Thyroid gland (tissue), 4 donors: ENCODE results near the gene GYS1. TPM values are rescaled to one million over a fixed set of nuclear protein-coding genes. Genes with fewer than 3 reads are reported as not detected.
A peak's percentile ranks its signal among the peaks of the same experiment; 100 is the strongest.

Experiments used
- DNase-seq, 2 donors: peaks; one replicate each; pipeline ENCODE4 v3.0.0-alpha.2; 2019
- H3K27ac ChIP-seq, 3 donors: fragments of 200-600 bp; sonication (generic); 1 replicate in 2 of 3; 2 replicates in 1 of 3; pipeline ENCODE4 v1.5.1; 2016 to 2019; ENCODE audit warnings: mild to moderate bottlenecking in 1 of 3, moderate library complexity in 1 of 3
- H3K27me3 ChIP-seq: fragments of 200-600 bp; sonication (generic); one replicate; pipeline ENCODE4 v1.5.1; 2019
- H3K36me3 ChIP-seq, 2 donors: fragments of 200-600 bp; sonication (generic); one replicate each; pipeline ENCODE4 v1.5.1; 2016 to 2019
- H3K4me1 ChIP-seq, 2 donors: fragments of 200-600 bp; sonication (generic); one replicate each; pipeline ENCODE4 v1.5.1; 2017 to 2019
- H3K4me3 ChIP-seq, 3 donors: fragments of 200-600 bp; sonication (generic); replicated peaks in 1 of 3; 1 replicate in 2 of 3; 2 replicates in 1 of 3; pipeline ENCODE4 v1.5.1; 2016; ENCODE audit warnings: mild to moderate bottlenecking in 1 of 3
- H3K9me3 ChIP-seq: fragments of 200-600 bp; sonication (generic); one replicate; pipeline ENCODE4 v1.5.1; 2017
- POLR2A ChIP-seq, 2 donors: fragments of 450-650 bp; IDR thresholded peaks; one replicate each; pipeline ENCODE4 v1.6.1; 2017; ENCODE audit warnings: antibody characterized with exemption in 2 of 2, mild to moderate bottlenecking in 2 of 2, moderate library complexity in 1 of 2
- WGBS, 2 donors: methylation state at CpG; one replicate each; pipeline ENCODE4 v1.1.5; 2017; 5-methylcytosine and 5-hydroxymethylcytosine counted together
- intact Hi-C: fragments of 100-400 bp; cut with DNase I; formaldehyde crosslinking; loops from one replicate; pipeline ENCODE4 v1.15.1; 2023
- total RNA-seq, 4 donors: library from RNA; depleted of rRNA; stranded (reverse); fragments of >200 nt; gene quantifications; one replicate each; pipeline ENCODE4 v1.2.3, GENCODE V29; 2016
- TF ChIP-seq, protein P1 (sequence below), 6 experiments: fragments of 200-600 bp in 3 of 6; fragments of 450-650 bp in 3 of 6; sonication (generic) in 3 of 6; IDR thresholded peaks; one replicate each; pipeline ENCODE4 v1.5.1; 2016 to 2019; ENCODE audit warnings: antibody characterized with exemption in 6 of 6, mild to moderate bottlenecking in 2 of 6, inconsistent platforms in 1 of 6, moderate library complexity in 1 of 6

The GYS1 gene
- total RNA-seq, 4 donors from 2014 or later: 17.9 to 33.2 (median 23.9) TPM

DNA sequence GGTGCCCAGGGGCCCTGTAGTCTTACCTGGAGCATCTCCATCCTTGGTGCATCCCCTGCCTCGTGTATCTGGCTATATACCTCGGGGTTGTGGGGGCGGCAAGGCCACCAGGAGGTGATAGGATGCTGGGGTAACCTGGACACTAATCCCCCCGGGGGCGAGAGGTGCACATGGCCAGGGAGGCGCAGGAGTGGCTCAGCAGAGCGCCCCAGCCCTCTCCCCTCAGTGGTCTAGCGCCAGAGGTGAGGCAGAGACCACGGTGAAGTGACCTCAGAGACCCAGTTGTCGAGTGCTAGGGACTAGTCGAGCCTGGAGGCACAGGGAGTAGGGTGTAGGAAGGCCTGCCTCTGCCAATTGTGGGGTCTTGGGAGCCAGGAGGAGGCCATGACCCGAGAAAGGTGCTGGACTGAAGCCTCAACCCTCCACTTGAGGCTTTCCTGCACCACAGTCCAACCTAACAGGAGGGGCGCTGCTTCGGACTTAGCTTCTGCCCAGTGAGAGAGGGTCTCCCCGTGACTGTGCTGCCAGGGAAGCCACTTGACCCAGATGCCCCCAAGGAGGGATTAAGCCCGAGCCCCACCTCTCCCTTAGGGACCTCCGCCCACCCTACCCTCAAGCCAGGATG is 24.0 kb upstream of the GYS1 start, which contains the start of gene LHB:
Gene LHB (minus strand): TSS at position 51 of the 625 bp plus-strand sequence. CDS start 10 bp downstream, at position 41.
- H3K4me3 ChIP-seq: peak within 1 kb of the TSS in 1 of 3 donors; percentile 25
- WGBS, 2 donors: 59 to 70% methylated on average over 14 to 17 of the region's 17 CpGs
- intact Hi-C loops: no loop called here
- no peaks in the 10 kb centered on the region for H3K27me3 ChIP-seq
- DNase-seq: no peak
- peaks cover under 1 to 11% of the 10 kb centered on the region in 2 donors for H3K36me3 ChIP-seq
- TF ChIP-seq POLR2A (IDR thresholded peaks at IDR 0.05): no peak
- TF ChIP-seq, protein P1, sequence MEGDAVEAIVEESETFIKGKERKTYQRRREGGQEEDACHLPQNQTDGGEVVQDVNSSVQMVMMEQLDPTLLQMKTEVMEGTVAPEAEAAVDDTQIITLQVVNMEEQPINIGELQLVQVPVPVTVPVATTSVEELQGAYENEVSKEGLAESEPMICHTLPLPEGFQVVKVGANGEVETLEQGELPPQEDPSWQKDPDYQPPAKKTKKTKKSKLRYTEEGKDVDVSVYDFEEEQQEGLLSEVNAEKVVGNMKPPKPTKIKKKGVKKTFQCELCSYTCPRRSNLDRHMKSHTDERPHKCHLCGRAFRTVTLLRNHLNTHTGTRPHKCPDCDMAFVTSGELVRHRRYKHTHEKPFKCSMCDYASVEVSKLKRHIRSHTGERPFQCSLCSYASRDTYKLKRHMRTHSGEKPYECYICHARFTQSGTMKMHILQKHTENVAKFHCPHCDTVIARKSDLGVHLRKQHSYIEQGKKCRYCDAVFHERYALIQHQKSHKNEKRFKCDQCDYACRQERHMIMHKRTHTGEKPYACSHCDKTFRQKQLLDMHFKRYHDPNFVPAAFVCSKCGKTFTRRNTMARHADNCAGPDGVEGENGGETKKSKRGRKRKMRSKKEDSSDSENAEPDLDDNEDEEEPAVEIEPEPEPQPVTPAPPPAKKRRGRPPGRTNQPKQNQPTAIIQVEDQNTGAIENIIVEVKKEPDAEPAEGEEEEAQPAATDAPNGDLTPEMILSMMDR (IDR thresholded peaks at IDR 0.05): no peak
- H3K9me3 ChIP-seq: no peaks in the 10 kb centered on the region
- H3K27ac ChIP-seq: no peak within 1 kb of the TSS
- peaks cover 17 to 24% of the 10 kb centered on the region in 2 donors for H3K4me1 ChIP-seq

DNA sequence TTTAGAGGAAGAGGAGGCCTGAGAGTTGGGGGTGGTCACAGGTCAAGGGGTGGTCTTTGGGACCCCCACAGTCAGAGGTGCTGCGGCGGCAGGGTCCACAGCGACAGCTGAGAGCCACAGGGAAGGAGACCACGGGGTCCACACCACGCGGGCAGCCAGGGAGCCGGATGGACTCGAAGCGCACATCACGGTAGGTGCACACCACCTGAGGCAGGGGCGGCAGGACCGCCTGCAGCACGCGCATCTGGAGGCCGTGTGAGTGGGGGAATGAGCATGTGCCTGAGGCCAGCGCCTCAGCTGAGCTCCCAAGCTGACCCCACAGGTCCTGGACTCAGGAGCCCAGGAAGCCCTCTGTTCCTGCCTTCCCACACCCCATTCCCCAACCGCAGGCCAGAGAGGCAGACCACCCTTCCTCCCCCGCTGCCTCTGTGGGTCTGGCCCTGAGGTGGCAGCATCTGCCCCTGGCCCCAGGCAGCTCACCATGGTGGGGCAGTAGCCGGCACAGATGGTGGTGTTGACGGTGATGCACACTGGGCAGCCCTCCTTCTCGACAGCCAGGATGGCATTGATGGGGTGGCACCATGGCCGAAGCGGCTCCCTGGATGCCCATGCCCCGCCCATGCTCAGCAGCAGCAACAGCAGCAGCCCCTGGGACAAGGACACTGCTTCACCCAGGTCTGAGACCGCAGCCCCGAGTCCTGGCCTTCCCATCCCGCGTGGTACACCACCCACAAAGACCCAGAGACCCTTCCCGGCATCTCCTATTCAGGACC is 23.1 kb upstream of the GYS1 start:
- Histone ChIP-seq H3K4me3 (no peak overlapping the region), H3K27me3 (no peaks in the 10 kb centered on the region), H3K9me3 (no peaks in the 10 kb centered on the region), H3K4me1 (peaks cover 17 to 24% of the 10 kb centered on the region in 2 donors), H3K36me3 (peaks cover 9 to 16% of the 10 kb centered on the region in 2 donors), H3K27ac (no peak overlapping the region)
- DNase-seq: no peak
- TF ChIP-seq, protein P1 (IDR thresholded peaks at IDR 0.05): no peak
- TF ChIP-seq POLR2A (IDR thresholded peaks at IDR 0.05): no peak
- intact Hi-C loops: no loop called here
- WGBS, 2 donors: 93 to 94% methylated on average over 14 to 22 of the region's 29 CpGs

DNA sequence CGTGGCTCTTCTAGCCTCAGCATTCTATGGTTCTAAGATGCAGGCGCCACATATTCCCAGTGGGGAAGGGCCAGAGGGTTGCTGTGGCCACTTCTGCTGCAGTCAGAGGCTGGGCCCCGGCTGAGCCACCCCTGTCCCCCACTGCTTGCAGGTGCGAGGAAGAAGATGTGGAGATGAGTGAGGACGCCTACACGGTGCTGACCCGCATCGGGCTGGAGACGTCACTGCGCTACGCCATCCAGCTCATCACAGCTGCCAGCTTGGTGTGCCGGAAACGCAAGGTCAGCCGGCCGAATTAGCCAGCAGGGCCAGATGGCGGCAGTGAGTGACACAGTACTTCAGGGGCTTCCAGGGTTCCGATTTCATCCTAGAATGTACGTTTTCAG is 21.8 kb upstream of the GYS1 start:
- Histone ChIP-seq H3K4me1 (peaks cover 17 to 24% of the 10 kb centered on the region in 2 donors), H3K27ac (no peak overlapping the region), H3K4me3 (no peak overlapping the region), H3K36me3 (peaks cover 21 to 28% of the 10 kb centered on the region in 2 donors), H3K9me3 (no peaks in the 10 kb centered on the region), H3K27me3 (no peaks in the 10 kb centered on the region)
- no peak for TF ChIP-seq POLR2A (IDR thresholded peaks at IDR 0.05)
- TF ChIP-seq, protein P1 (IDR thresholded peaks at IDR 0.05): no peak
- intact Hi-C loops: no loop called here
- WGBS, 2 donors: 79 to 98% methylated on average over 6 to 18 of the region's 18 CpGs
- DNase-seq: no peak

DNA sequence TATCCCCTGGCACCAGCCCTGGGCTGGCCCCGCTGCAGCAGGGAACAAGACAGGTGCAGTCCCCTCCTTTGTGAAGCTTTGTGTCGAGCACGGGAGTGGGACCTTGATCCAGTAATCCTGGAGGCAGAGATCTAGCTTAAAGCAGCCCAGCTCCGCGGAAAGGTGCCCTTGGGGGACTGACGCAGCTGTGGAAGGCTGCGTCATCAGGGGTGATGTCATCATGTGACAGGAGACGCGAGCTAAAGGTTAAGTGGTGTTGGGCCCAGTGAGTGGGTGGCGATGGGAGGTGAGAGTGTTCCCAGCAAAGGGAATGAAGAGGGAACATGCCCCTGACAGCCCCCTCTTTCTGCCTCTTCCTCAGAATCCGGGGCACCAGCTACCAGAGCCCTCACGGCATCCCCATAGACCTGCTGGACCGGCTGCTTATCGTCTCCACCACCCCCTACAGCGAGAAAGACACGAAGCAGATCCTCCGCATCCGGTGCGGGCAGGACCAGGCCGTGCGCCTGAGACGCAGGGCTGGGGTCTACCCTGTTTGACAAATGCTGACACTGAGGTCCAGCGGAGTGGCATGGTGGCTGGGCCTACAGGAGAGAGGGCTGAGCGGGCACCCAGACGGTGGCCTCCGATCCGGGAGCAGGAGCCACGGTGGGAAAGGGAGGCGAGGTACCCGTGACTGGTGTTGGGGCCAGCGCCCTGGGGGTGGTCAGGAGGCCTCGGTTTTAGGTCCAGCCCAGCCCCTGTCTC is 21.2 kb upstream of the GYS1 start:
- peaks cover 16 to 19% of the 10 kb centered on the region in 2 donors for H3K4me1 ChIP-seq
- intact Hi-C loops: no loop called here
- TF ChIP-seq POLR2A (IDR thresholded peaks at IDR 0.05): no peak
- TF ChIP-seq, protein P1 (IDR thresholded peaks at IDR 0.05): no peak
- 94% methylated on average over 31 to 32 of the region's 32 CpGs for WGBS, 2 donors
- no peaks in the 10 kb centered on the region for H3K9me3 ChIP-seq
- no peak for DNase-seq
- H3K27ac ChIP-seq: no peak overlapping the region
- H3K27me3 ChIP-seq: no peaks in the 10 kb centered on the region
- peaks cover 25 to 34% of the 10 kb centered on the region in 2 donors for H3K36me3 ChIP-seq
- H3K4me3 ChIP-seq: no peak overlapping the region
